Posterior cingulate gyrus (tissue), 11 donors: ENCODE results near the gene FGF19.

Experiments
- DNase-seq, 10 donors: peaks; one replicate each; pipeline versions ENCODE4 v3.0.0 to v3.0.0-alpha.2; 2020 to 2021; ENCODE audit warnings: mixed read lengths in 3 of 10
- intact Hi-C: fragments of 100-400 bp; cut with DNase I; formaldehyde crosslinking; loops from one replicate; pipeline ENCODE4 v1.15.1; 2023

Gene FGF19

GRCh38 chr11:69703768-69704507 lies at the start of gene FGF19:
FGF19 (minus strand) TSS chr11:69704022; CDS start chr11:69703876, 146 bp downstream.
- intact Hi-C loops: no loop called here

GRCh38 chr11:69752890-69753289 lies 49.1 kb upstream of the FGF19 start:
- no peak for DNase-seq
- intact Hi-C loops: no loop called here

More at GRCh38 chr11:69703768-69704507, at the start of gene FGF19:
- DNase-seq: peak in 1 of 10 donors; percentile 69

GRCh38 chr11:69750875-69751597 lies 47.2 kb upstream of the FGF19 start:
- DNase-seq: no peak
- intact Hi-C loops: no loop called here

GRCh38 chr11:69750108-69750850 lies 46.5 kb upstream of the FGF19 start:
- DNase-seq: peak in 2 of 10 donors; percentile 46 to 74
- intact Hi-C loops: no loop called here

- DNase-seq: peak in 1 of 10 donors; percentile 61
- intact Hi-C loops: no loop called here
These were observed 44.8 kb upstream of the FGF19 start for GRCh38 chr11:69748637-69749036.

GRCh38 chr11:69746752-69747742 lies 43.2 kb upstream of the FGF19 start:
- intact Hi-C loops: no loop called here
- peak in 1 of 10 donors; percentile 75 for DNase-seq

GRCh38 chr11:69746140-69746539 lies 42.3 kb upstream of the FGF19 start:
- DNase-seq: no peak
- intact Hi-C loops: no loop called here

GRCh38 chr11:69745201-69745600 lies 41.4 kb upstream of the FGF19 start:
- DNase-seq: no peak
- intact Hi-C loops: no loop called here

- intact Hi-C loops: no loop called here
- DNase-seq: no peak
These were observed 40.6 kb upstream of the FGF19 start for GRCh38 chr11:69744435-69744834.

GRCh38 chr11:69734841-69735240 lies 31.0 kb upstream of the FGF19 start:
- DNase-seq: no peak

GRCh38 chr11:69734367-69734766 lies 30.5 kb upstream of the FGF19 start:
- intact Hi-C loops: no loop called here
- DNase-seq: no peak

More at GRCh38 chr11:69734841-69735240, 31.0 kb upstream of the FGF19 start:
- intact Hi-C loops: no loop called here

GRCh38 chr11:69732910-69733309 lies 29.1 kb upstream of the FGF19 start:
- intact Hi-C loops: no loop called here
- no peak for DNase-seq

GRCh38 chr11:69731110-69731509 lies 27.3 kb upstream of the FGF19 start:
- no peak for DNase-seq
- intact Hi-C loops: no loop called here

- intact Hi-C loops: no loop called here
These were observed 26.7 kb upstream of the FGF19 start for GRCh38 chr11:69730500-69730899.

GRCh38 chr11:69729252-69729651 lies 25.4 kb upstream of the FGF19 start:
- no peak for DNase-seq
- intact Hi-C loops: no loop called here

More at GRCh38 chr11:69730500-69730899, 26.7 kb upstream of the FGF19 start:
- no peak for DNase-seq

GRCh38 chr11:69727266-69727665 lies 23.4 kb upstream of the FGF19 start:
- intact Hi-C loops: no loop called here
- no peak for DNase-seq

GRCh38 chr11:69726481-69726880 lies 22.7 kb upstream of the FGF19 start:
- DNase-seq: no peak
- intact Hi-C loops: no loop called here

- DNase-seq: no peak
- intact Hi-C loops: no loop called here
These were observed 22.2 kb upstream of the FGF19 start for GRCh38 chr11:69726019-69726418.

GRCh38 chr11:69721745-69722144 lies 17.9 kb upstream of the FGF19 start:
- intact Hi-C loops: no loop called here
- no peak for DNase-seq

- intact Hi-C loops: no loop called here
- no peak for DNase-seq
These were observed 17.3 kb upstream of the FGF19 start for GRCh38 chr11:69721106-69721505.
